K562 (cell line): ENCODE measurements around the gene PRR15L. TPM values are rescaled to one million over a fixed set of nuclear protein-coding genes. Genes with fewer than 3 reads are reported as not detected.
"Not testable (repeated sequence)": the region's sequence is repeated elsewhere in the genome, so short reads cannot be mapped to it uniquely, and the experiment has no call there.

ENCODE experiments used
- ATAC-seq: fragments of 200-7000 bp; cut with Tn5 transposase; 3 replicates; pipeline ENCODE4 v1.9.1; 2020; ENCODE audit warnings: moderate library complexity
- BruUV-seq: library from RNA; stranded (reverse); fragments of 400-500 nt; replicated peaks from 2 replicates; lab custom pipeline; 2021; lab: Mats Ljungman, UMichigan
- CTCF ChIA-PET: fragments of 300-600 bp; formaldehyde crosslinking; extraction: SDS; loops from one replicate; lab custom pipeline; 2021; ENCODE audit warnings: low intra/inter-chr PET ratio; lab: Yijun Ruan, JAX
- POLR2A ChIA-PET: fragments of 300-600, 350-650 bp; sonication (Branson Sonifier 250); formaldehyde crosslinking; extraction: SDS; loops from one replicate; lab custom pipeline; 2021; ENCODE audit warnings: antibody characterized with exemption, inconsistent platforms; lab: Yijun Ruan, JAX
- DNase-seq, 4 experiments: peaks; one replicate each; pipeline versions ENCODE4 v3.0.0 to v3.0.0-alpha.2; 2011 to 2018; ENCODE audit warnings: low spot score in 3 of 4, mixed read lengths in 3 of 4; ENCODE audit errors: extremely low read depth in 1 of 4
- FAIRE-seq: peaks from 2 replicates; lab custom pipeline; 2011; peaks lifted over from hg19 to GRCh38; lab: Jason Lieb, UNC
- H2AFZ ChIP-seq: 2 replicates; pipeline ENCODE4 v1.6.0; 2011; ENCODE audit warnings: low read depth, low read length, control low read depth, inconsistent platforms
- H3K27ac ChIP-seq: fragments of 200-600 bp; 3 replicates; pipeline ENCODE4 v1.8.0; 2011; ENCODE audit warnings: low read depth, mild to moderate bottlenecking, control low read depth, inconsistent platforms, low read length, moderate library complexity, mixed read lengths; ENCODE audit errors: extremely low read depth
- H3K27me3 ChIP-seq, 2 experiments: fragments of 300-600 bp in 1 of 2; 2 replicates in 1 of 2; 3 replicates in 1 of 2; pipeline versions ENCODE4 v1.6.0 to v1.8.0; 2011; ENCODE audit warnings: inconsistent platforms in 2 of 2, low read length in 2 of 2, mild to moderate bottlenecking in 1 of 2, mixed read lengths in 1 of 2, moderate library complexity in 1 of 2; ENCODE audit not compliant: control insufficient read depth in 2 of 2, insufficient read depth in 2 of 2
- H3K36me3 ChIP-seq: fragments of 300-600 bp; 3 replicates; pipeline ENCODE4 v1.8.0; 2011; ENCODE audit warnings: mild to moderate bottlenecking, low read length, inconsistent platforms; ENCODE audit not compliant: control insufficient read depth, insufficient read depth
- H3K4me1 ChIP-seq, 2 experiments: fragments of 200-600 bp in 1 of 2; replicated peaks in 1 of 2; 2 replicates in 1 of 2; 3 replicates in 1 of 2; pipeline versions ENCODE4 v1.5.1 to v1.8.0; 2011; ENCODE audit warnings: inconsistent platforms in 2 of 2, low read length in 2 of 2, mild to moderate bottlenecking in 1 of 2, mixed read lengths in 1 of 2, moderate library complexity in 1 of 2; ENCODE audit not compliant: control insufficient read depth in 2 of 2, insufficient read depth in 2 of 2
- H3K4me2 ChIP-seq: 2 replicates; pipeline ENCODE4 v1.6.1; 2011; ENCODE audit warnings: low read length, control low read depth, inconsistent platforms, mixed read lengths; ENCODE audit not compliant: insufficient read depth
- H3K4me3 ChIP-seq: fragments of 200-600 bp; sonication (generic), shearing (Covaris generic); 2 replicates; pipeline ENCODE4 v1.5.1; 2016; ENCODE audit warnings: control low read depth, inconsistent platforms
- H3K79me2 ChIP-seq: fragments of 200-600 bp; 3 replicates; pipeline ENCODE4 v1.8.0; 2011; ENCODE audit warnings: low read length, inconsistent platforms; ENCODE audit not compliant: control insufficient read depth, insufficient read depth
- H3K9ac ChIP-seq, 2 experiments: 2 replicates each; pipeline versions ENCODE4 v1.6.0 to v1.6.1; 2011; ENCODE audit warnings: low read depth in 2 of 2, low read length in 2 of 2, control low read depth in 1 of 2, inconsistent platforms in 1 of 2, mild to moderate bottlenecking in 1 of 2, mixed read lengths in 1 of 2; ENCODE audit not compliant: insufficient read depth in 1 of 2
- H3K9me1 ChIP-seq: one replicate; pipeline ENCODE4 v1.6.0; 2011; ENCODE audit warnings: inconsistent platforms, mild to moderate bottlenecking, low read length, moderate library complexity; ENCODE audit not compliant: control insufficient read depth, insufficient read depth
- H3K9me3 ChIP-seq: replicated peaks from 2 replicates; pipeline ENCODE4 v1.5.1; 2011; ENCODE audit warnings: low read depth, low read length, inconsistent platforms; ENCODE audit not compliant: control insufficient read depth, insufficient read depth
- H4K20me1 ChIP-seq: replicated peaks from 2 replicates; pipeline ENCODE4 v1.6.1; 2011; ENCODE audit warnings: low read length, inconsistent platforms, mixed read lengths; ENCODE audit not compliant: control insufficient read depth, insufficient read depth
- C11orf30 ChIP-seq: fragments of 450-650 bp; IDR thresholded peaks from 2 replicates; pipeline ENCODE4 v1.6.1; 2016; ENCODE audit warnings: low read depth, mild to moderate bottlenecking
- DPF2 ChIP-seq: fragments of 450-650 bp; IDR thresholded peaks from 2 replicates; pipeline ENCODE4 v1.6.1; 2016
- ESRRA ChIP-seq: fragments of 450-650 bp; IDR thresholded peaks from 2 replicates; pipeline ENCODE4 v1.6.1; 2014; ENCODE audit warnings: low read depth, mild to moderate bottlenecking, moderate library complexity, borderline replicate concordance
- HDAC1 ChIP-seq, 2 experiments: fragments of 450-650 bp; IDR thresholded peaks; 2 replicates each; pipeline ENCODE4 v1.6.1; 2016 to 2017; ENCODE audit warnings: inconsistent platforms in 1 of 2, mild to moderate bottlenecking in 1 of 2, moderate library complexity in 1 of 2
- MAFG ChIP-seq: fragments of 450-650 bp; conservative IDR thresholded peaks from 2 replicates; pipeline ENCODE4 v1.6.1; 2016; ENCODE audit warnings: missing genetic modification characterization, missing compliant biosample characterization
- NFE2 ChIP-seq: IDR thresholded peaks from 2 replicates; pipeline ENCODE4 v1.6.1; 2014; ENCODE audit warnings: antibody characterized with exemption, low read depth
- NFE2L1 ChIP-seq: fragments of 450-650 bp; IDR thresholded peaks from 2 replicates; pipeline ENCODE4 v1.6.1; 2016; ENCODE audit warnings: missing genetic modification characterization, low read depth, mild to moderate bottlenecking, missing compliant biosample characterization, moderate library complexity, borderline replicate concordance
- ZNF316 ChIP-seq: fragments of 450-650 bp; IDR thresholded peaks from 2 replicates; pipeline ENCODE4 v1.6.1; 2016
- WGBS: fragments of 100-300 bp; shearing (Covaris generic); methylation state at CpG from one replicate; pipeline ENCODE4 v1.1.6; 2016; ENCODE audit warnings: low coverage, mixed read lengths; ENCODE audit not compliant: insufficient coverage; ENCODE audit errors: missing lambda C conversion rate; 5-methylcytosine and 5-hydroxymethylcytosine counted together
- in situ Hi-C: fragments of 300-500 bp; cut with MboI; formaldehyde crosslinking; loops from 4 replicates; pipeline ENCODE4 v1.15.0; 2018; ENCODE audit warnings: inconsistent platforms, mixed read lengths
- intact Hi-C: fragments of 100-400 bp; cut with micrococcal nuclease; formaldehyde crosslinking; loops from 2 replicates; pipeline ENCODE4 v1.14.2; 2022
- polyA plus RNA-seq, 8 experiments: library from polyadenylated mRNA; depleted of rRNA in 4 of 8; stranded (reverse) in 5 of 8; unstranded in 3 of 8; fragments of >200 nt; fragmentation: Nextera tagmentation in 2 of 8; fragmentation: Illumina TruSeq in 1 of 8; extraction: Ambion mirVana in 2 of 8; extraction: Trizol in 1 of 8; gene quantifications; 2 replicates each; pipeline versions ENCODE4 v1.2.1 to v1.2.3, GENCODE V29; 2011 to 2014; ENCODE audit warnings: inconsistent platforms in 1 of 8, missing spikeins in 1 of 8
- total RNA-seq, 7 experiments: library from RNA; depleted of rRNA in 6 of 7; stranded (reverse); fragments of >200 nt in 6 of 7; fragmentation: Illumina TruSeq in 2 of 7; extraction: Trizol in 2 of 7; gene quantifications; 2 replicates each; pipeline versions ENCODE4 v1.2.1 to v1.2.3, GENCODE V29; 2011 to 2021; ENCODE audit warnings: low replicate concordance in 1 of 7

The PRR15L gene
- total and polyA plus RNA-seq, 9 of the 15 experiments (the other 6 are each of a cell fraction or from before 2014, with no cell fraction given): 0.03 TPM; not detected in 8

DNA sequence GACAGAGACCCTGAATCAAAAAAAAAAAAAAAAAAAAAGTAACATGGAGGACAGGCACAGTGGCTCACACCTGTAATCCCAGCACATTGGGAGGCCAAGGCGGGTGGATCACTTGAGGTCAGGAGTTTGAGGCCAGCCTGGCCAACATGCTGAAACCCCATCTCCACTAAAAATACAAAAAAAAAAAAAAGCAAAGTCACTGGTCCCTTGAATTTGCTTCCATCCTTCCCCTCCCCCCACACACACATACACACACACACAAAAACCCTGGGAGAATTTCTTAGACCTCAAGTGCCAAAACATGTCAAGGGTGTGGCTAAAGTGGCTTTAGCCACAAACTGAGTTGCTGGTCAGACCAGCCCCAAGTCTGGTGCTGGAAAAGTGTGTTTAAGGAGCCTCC lies 30.8 kb upstream of the PRR15L start:
- H3K4me1 ChIP-seq: peaks cover 22 to 29% of the 10 kb centered on the region in 2 experiments
- TF ChIP-seq NFE2 (peak; percentile 43; the same call in 1 of the 2 replicates), ESRRA (0 out of 2 replicates have a peak, but pooled peaks have one; percentile 30), NFE2L1 (tag) (peak; percentile 58), ZNF316 (peak; percentile 41), C11orf30 (peak; percentile 16; the same call in 1 of the 2 replicates), HDAC1 (IDR thresholded peaks at IDR 0.05) (0 out of 4 replicates have a peak, but pooled peaks of 1 of the 2 experiments have one; percentile 11), DPF2 (peak; percentile 30; the same call in 1 of the 2 replicates), MAFG (tag) (peak; percentile 52; the same call in 1 of the 2 replicates)
- H3K27me3 ChIP-seq, intact Hi-C loops, POLR2A ChIA-PET, BruUV-seq, H3K27ac ChIP-seq, FAIRE-seq, H3K9me1 ChIP-seq, H3K4me3 ChIP-seq, H3K79me2 ChIP-seq, H3K4me2 ChIP-seq, H3K36me3 ChIP-seq, in situ Hi-C loops, H4K20me1 ChIP-seq, H2AFZ ChIP-seq, H3K9ac ChIP-seq, H3K9me3 ChIP-seq: not testable (repeated sequence)
- WGBS: 38% methylated on average over 1 of the region's 1 CpG
- CTCF ChIA-PET: interaction anchor here (0.9 kb wide), 1 partner anchor 36 kb away, joined by 5 read pairs; no protein-coding TSS in a partner anchor
- ATAC-seq: peak; percentile 28
- peak in 1 of 4 experiments; percentile 39 for DNase-seq
